Nephron progenitor cell (in vitro differentiated cells): ENCODE measurements around the gene DFFB.

Experiments
- DNase-seq: peaks from one replicate; pipeline ENCODE4 v3.0.0; 2021
- H3K27ac Mint-ChIP-seq: 2 replicates; pipeline ENCODE4 v1.8.0; 2021; ENCODE audit warnings: mild to moderate bottlenecking, moderate library complexity, mixed read lengths
- H3K27me3 Mint-ChIP-seq: 2 replicates; pipeline ENCODE4 v1.8.0; 2021; ENCODE audit warnings: mild to moderate bottlenecking, low read depth, mixed read lengths; ENCODE audit not compliant: poor library complexity
- H3K36me3 Mint-ChIP-seq: 2 replicates; pipeline ENCODE4 v1.8.0; 2021; ENCODE audit warnings: low read depth, mixed read lengths
- H3K4me1 Mint-ChIP-seq: 2 replicates; pipeline ENCODE4 v1.8.0; 2021; ENCODE audit warnings: mixed read lengths
- H3K4me3 Mint-ChIP-seq: 2 replicates; pipeline ENCODE4 v1.8.0; 2021; ENCODE audit warnings: mild to moderate bottlenecking, moderate library complexity, mixed read lengths
- H3K9me3 Mint-ChIP-seq: 2 replicates; pipeline ENCODE4 v1.8.0; 2021; ENCODE audit warnings: mild to moderate bottlenecking, moderate library complexity, mixed read lengths
- TF ChIP-seq, protein P1 (sequence below): fragments of 200-600 bp; sonication (generic); IDR thresholded peaks from 2 replicates; pipeline ENCODE4 v1.5.0; 2021; ENCODE audit warnings: antibody characterized with exemption

The DFFB gene

DNA sequence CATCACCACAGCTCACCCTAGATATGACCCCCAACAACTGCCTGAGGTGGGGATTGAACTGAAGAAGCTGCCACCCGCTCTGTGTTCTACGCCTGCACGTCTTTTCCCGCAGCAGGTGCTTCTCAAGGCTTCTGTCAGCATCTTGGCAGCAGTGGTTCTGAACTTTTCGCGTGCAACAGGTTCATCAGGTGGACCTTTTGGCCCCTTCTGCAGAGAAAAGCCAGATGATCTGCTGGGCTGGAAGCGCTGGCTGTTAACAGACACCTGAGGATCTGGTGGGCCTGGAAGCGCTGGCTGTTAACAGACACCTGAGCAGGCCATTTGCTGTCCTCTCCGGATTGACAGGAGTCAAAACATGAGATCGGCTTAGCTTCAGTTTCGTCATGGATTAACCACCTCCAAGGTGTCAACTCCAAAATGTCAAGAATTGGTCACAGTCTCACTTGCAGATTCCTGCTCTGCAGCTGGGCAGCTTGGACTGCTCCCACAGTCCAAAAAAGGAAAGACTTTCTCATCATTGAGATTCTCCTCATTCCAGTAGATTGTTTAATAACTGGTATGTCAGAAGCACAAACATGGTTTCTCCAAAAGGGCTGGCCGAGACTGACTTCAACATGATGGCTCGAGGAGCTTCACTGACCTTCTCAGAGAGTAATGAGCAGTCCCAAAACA lies 38.1 kb downstream of the DFFB start:
- Mint-ChIP-seq H3K4me1 (peaks cover 13% of the 10 kb centered on the region), H3K9me3 (peaks cover 25% of the 10 kb centered on the region), H3K4me3 (no peak overlapping the region), H3K27me3 (no peaks in the 10 kb centered on the region), H3K36me3 (peaks cover 55% of the 10 kb centered on the region), H3K27ac (no peak overlapping the region)
- DNase-seq = no peak
- TF ChIP-seq, protein P1, sequence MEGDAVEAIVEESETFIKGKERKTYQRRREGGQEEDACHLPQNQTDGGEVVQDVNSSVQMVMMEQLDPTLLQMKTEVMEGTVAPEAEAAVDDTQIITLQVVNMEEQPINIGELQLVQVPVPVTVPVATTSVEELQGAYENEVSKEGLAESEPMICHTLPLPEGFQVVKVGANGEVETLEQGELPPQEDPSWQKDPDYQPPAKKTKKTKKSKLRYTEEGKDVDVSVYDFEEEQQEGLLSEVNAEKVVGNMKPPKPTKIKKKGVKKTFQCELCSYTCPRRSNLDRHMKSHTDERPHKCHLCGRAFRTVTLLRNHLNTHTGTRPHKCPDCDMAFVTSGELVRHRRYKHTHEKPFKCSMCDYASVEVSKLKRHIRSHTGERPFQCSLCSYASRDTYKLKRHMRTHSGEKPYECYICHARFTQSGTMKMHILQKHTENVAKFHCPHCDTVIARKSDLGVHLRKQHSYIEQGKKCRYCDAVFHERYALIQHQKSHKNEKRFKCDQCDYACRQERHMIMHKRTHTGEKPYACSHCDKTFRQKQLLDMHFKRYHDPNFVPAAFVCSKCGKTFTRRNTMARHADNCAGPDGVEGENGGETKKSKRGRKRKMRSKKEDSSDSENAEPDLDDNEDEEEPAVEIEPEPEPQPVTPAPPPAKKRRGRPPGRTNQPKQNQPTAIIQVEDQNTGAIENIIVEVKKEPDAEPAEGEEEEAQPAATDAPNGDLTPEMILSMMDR = no peak

DNA sequence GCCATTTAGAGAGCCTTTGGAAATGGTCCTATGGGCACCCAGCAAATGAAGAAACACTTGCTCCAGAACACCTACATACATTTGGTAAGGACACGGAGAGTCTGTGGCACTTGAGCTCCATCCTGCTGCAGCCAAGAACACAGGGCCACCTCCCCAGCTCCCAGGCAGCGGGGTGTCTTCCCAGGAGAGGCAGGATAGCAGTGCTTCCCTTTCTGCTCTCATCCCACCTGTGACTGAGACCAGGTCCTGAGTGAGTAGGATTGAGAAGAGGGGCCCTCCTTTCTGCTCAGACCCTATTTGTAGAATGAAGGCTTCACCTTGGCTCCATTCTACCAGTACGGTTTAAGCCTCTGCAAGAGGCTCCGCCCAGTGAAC lies 38.7 kb downstream of the DFFB start:
- no peak overlapping the region for H3K27ac Mint-ChIP-seq
- TF ChIP-seq, protein P1 = no peak
- H3K27me3 Mint-ChIP-seq = no peaks in the 10 kb centered on the region
- H3K4me1 Mint-ChIP-seq = peaks cover 13% of the 10 kb centered on the region
- peaks cover 25% of the 10 kb centered on the region for H3K9me3 Mint-ChIP-seq
- H3K36me3 Mint-ChIP-seq = peaks cover 55% of the 10 kb centered on the region
- H3K4me3 Mint-ChIP-seq = no peak overlapping the region
- DNase-seq = no peak

DNA sequence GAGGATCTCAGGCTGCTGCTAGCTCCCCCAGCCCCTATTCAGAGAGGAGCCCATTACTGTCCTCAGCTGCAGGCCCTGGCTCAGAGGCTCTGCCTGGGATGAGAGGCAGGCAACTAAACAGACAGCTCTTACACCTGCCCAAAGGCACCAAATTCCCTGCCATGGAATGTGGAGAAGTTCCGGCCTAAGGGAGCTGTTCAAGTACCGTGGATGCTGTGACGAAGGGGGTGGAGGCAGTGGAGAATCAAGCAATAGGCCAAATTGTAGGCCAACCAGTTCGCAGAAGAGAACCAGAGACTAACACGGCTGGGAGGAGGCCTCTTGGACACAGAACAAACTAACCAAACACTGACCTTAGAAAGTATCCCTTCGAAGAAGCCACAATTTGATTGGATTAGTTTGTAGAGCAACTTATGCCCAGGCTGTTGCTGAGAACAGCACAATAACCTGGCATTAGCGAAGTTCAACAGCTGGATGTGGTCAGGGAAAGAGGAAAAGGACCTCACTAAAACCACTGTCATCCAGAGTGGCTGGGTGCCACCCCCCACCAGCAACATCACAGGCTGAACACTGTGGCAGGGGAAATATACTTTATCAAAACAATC lies 39.2 kb downstream of the DFFB start:
- Mint-ChIP-seq H3K4me3 (no peak overlapping the region), H3K27me3 (no peaks in the 10 kb centered on the region), H3K36me3 (peaks cover 55% of the 10 kb centered on the region), H3K9me3 (peaks cover 25% of the 10 kb centered on the region), H3K27ac (no peak overlapping the region), H3K4me1 (peaks cover 13% of the 10 kb centered on the region)
- TF ChIP-seq, protein P1 = no peak
- no peak for DNase-seq

DNA sequence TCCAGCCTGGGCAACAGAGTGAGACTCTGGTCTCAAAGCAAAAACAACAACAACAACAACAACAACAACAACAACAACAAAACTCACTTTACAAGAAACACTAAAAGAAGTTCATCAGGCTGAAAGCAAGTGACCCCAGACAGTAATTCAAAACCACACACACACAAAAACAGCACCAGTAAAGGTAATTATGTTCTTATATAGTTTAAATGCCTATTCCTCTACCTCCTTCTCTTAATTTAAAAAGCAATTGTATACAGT lies 41.1 kb downstream of the DFFB start:
- peak overlapping the region; percentile 83 for H3K27ac Mint-ChIP-seq
- no peaks in the 10 kb centered on the region for H3K27me3 Mint-ChIP-seq
- peaks cover 19% of the 10 kb centered on the region for H3K4me1 Mint-ChIP-seq
- peaks cover 25% of the 10 kb centered on the region for H3K9me3 Mint-ChIP-seq
- H3K4me3 Mint-ChIP-seq = peak overlapping the region; percentile 90
- H3K36me3 Mint-ChIP-seq = peaks cover 50% of the 10 kb centered on the region
- no peak for DNase-seq
- TF ChIP-seq, protein P1 = no peak

DNA sequence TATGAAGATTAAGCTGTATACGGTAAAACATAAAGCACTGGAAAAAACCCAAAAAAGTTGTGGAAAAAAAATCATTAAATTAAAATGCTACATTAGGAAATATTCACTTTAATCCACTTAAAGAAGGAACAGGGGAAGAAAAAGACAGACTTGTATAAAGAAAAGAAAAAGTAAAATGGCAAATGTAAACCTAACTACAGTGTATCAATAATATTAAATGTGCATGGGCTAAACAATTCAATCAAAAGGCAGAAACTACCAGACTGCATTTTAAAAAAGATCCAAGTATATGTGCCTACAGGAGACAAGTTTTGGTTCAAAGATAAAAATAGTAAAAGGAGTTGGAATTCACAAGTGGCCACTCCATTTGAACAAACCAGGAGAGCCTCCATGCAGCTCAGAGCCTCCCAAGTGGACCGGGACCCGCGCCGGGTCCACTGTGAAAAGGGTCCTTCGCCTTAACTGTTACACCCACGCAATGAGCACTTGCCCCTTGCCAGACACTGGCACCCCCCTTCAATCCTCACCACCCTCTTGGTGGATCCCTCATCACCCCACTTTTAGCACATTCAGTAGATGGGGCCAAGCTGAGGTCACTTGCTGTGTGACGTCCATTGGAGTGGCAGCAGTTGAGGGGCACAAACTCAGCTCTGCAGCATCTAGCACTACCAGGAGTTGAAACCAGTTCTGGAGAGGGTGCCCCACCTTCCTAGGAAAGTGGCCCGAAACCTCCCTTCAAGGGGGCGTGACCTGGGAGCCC lies 41.9 kb downstream of the DFFB start:
- TF ChIP-seq, protein P1 = no peak
- peak overlapping the region; percentile 54 for H3K27ac Mint-ChIP-seq
- peak overlapping the region; percentile 90 for H3K4me3 Mint-ChIP-seq
- no peak for DNase-seq
- H3K27me3 Mint-ChIP-seq = no peaks in the 10 kb centered on the region
- H3K4me1 Mint-ChIP-seq = peaks cover 27% of the 10 kb centered on the region
- H3K9me3 Mint-ChIP-seq = peaks cover 25% of the 10 kb centered on the region
- peaks cover 46% of the 10 kb centered on the region for H3K36me3 Mint-ChIP-seq
